Measurements from ENCODE around the gene CCDC59. TPM values are rescaled to one million over a fixed set of nuclear protein-coding genes. Genes with fewer than 3 reads are reported as not detected.
A peak's percentile ranks its signal among the peaks of the same experiment; 100 is the strongest.

CCDC59 gene
- total and polyA plus RNA-seq, 10 of the 15 experiments (the other 5 are each of a cell fraction or from before 2014, with no cell fraction given): 30.4 to 128 (median 84.0) TPM

DNA sequence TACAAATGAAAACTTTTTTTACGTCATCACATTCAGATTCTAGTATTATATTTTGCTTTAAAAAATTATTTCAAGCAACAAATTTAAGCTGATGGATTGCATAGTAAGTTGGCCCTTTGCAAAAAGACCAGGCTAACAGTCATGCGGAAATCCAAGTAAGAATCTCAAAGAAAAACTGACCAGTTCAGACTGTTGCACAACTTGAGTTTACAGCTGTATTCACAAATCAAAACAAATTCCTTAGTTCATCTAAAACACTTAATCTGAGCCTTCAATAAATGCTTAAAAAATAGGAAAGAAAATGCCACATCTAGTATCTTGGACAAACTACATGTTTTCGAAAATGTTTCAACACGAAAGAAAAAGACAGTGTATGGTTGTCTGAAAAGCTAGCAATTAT lies 847 bp downstream of the CCDC59 start:
- ChIA-PET POLR2A (interaction anchor here (1.6 kb wide), 1 partner anchor 397 kb away, joined by 6 read pairs; no protein-coding TSS in a partner anchor), CTCF (interaction anchor here (0.9 to 4.2 kb wide), 15 partner anchors 8 to 713 kb away, joined by 3 to 33 read pairs (median 5); no protein-coding TSS in a partner anchor), SMC1A (ENCODE audit: uncharacterized antibody, unreplicated experiment) (interaction anchor here (1.0 to 2.7 kb wide), 7 partner anchors 9 to 713 kb away, joined by 3 to 12 read pairs (median 4); no protein-coding TSS in a partner anchor), RAD21 (ENCODE audit: unreplicated experiment) (interaction anchor here (1.3 to 1.5 kb wide), 2 partner anchors 712 to 747 kb away, joined by 3 to 5 read pairs; no protein-coding TSS in a partner anchor)
- no TSS peak for BruUV-seq (replicated peaks)
- H3K27me3 ChIP-seq (replicated peaks in 1 of 2; ENCODE audit: control insufficient read depth in 2 of 2, insufficient read depth in 2 of 2, low read length in 1 of 2): no peaks in the 10 kb centered on the region
- H3K9me3 ChIP-seq (replicated peaks; ENCODE audit: control insufficient read depth, insufficient read depth, low read length): no peaks in the 10 kb centered on the region; the same call in 2 of the 3 replicates
- intact Hi-C loops (cut with micrococcal nuclease; ENCODE audit: unreplicated experiment) (loop anchor here (10.0 kb wide), 1 partner anchor 403 kb away; no protein-coding TSS in a partner anchor), in situ Hi-C loops (cut with MboI) (loop anchor here (25.0 kb wide), 1 partner anchor 1545 kb away; no protein-coding TSS in a partner anchor)
- TF ChIP-seq ZNF207 (IDR thresholded peaks at IDR 0.05; ENCODE audit: borderline replicate concordance) (no peak), RELA (IDR thresholded peaks at IDR 0.05; ENCODE audit: borderline replicate concordance, partially characterized antibody) (no peak), PML (IDR thresholded peaks at IDR 0.05; ENCODE audit: low read length) (no peak), CHD2 (IDR thresholded peaks at IDR 0.05; ENCODE audit: borderline replicate concordance, low read depth, low read length) (no peak)
- TF ChIP-seq, protein P1, sequence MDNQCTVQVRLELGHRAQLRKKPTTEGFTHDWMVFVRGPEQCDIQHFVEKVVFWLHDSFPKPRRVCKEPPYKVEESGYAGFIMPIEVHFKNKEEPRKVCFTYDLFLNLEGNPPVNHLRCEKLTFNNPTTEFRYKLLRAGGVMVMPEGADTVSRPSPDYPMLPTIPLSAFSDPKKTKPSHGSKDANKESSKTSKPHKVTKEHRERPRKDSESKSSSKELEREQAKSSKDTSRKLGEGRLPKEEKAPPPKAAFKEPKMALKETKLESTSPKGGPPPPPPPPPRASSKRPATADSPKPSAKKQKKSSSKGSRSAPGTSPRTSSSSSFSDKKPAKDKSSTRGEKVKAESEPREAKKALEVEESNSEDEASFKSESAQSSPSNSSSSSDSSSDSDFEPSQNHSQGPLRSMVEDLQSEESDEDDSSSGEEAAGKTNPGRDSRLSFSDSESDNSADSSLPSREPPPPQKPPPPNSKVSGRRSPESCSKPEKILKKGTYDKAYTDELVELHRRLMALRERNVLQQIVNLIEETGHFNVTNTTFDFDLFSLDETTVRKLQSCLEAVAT (IDR thresholded peaks at IDR 0.05): 0 out of 2 replicates have a peak, but pooled peaks have one; percentile 29
- no peak for ATAC-seq
- no peak for FAIRE-seq
- no peaks in the 10 kb centered on the region for H3K4me1 ChIP-seq (ENCODE audit: control insufficient read depth, insufficient read depth, low read length)
- H2AFZ ChIP-seq (ENCODE audit: control insufficient read depth, low read depth, low read length): no peak overlapping the region
- 49% methylated on average over 4 of the region's 4 CpGs for WGBS (ENCODE audit: insufficient coverage, insufficient replicate concordance, low lambda C conversion rate, missing lambda C conversion rate)
- H3K4me3 ChIP-seq: peak overlapping the region; percentile 91
- peaks cover 29% of the 10 kb centered on the region for H3K79me2 ChIP-seq (ENCODE audit: control insufficient read depth, insufficient read depth, low read length)
- no peaks in the 10 kb centered on the region for H4K20me1 ChIP-seq (ENCODE audit: control insufficient read depth, insufficient read depth)
- no peak overlapping the region for H3K27ac ChIP-seq (ENCODE audit: control insufficient read depth, insufficient read depth)
- H3K36me3 ChIP-seq (ENCODE audit: control insufficient read depth in 2 of 2, insufficient read depth in 2 of 2, low read length in 1 of 2): peaks cover 0 to 8% of the 10 kb centered on the region in 2 experiments; a peak in 2 of 4 replicates
- peak overlapping the region; percentile 77 for H3K4me2 ChIP-seq (ENCODE audit: control insufficient read depth, insufficient read depth)
- peak overlapping the region; percentile 96 for H3K9ac ChIP-seq (ENCODE audit: control insufficient read depth, insufficient read depth, low read length)
- DNase-seq (ENCODE audit: low read depth, low spot score): no peak

All from GM12878 (cell line).